ENCODE data around the gene RNU6-9. TPM values are rescaled to one million over a fixed set of nuclear protein-coding genes. Genes with fewer than 3 reads are reported as not detected.

Gene RNU6-9
- total and polyA plus RNA-seq, 2 donors (not counting 1 experiment from before 2014, with no cell fraction given) = not detected

GRCh38 chr19:869245-870177 is 23.8 kb upstream of the RNU6-9 start:
- no peak overlapping the region for H3K9ac ChIP-seq (ENCODE audit: low read length)
- no peaks in the 10 kb centered on the region for H3K27me3 Mint-ChIP-seq
- peaks cover 7% of the 10 kb centered on the region for H4K20me1 ChIP-seq (ENCODE audit: control insufficient read depth, insufficient read depth, low read length, poor library complexity, severe bottlenecking)
- no peak overlapping the region for H3K27ac Mint-ChIP-seq
- H3K4me1 Mint-ChIP-seq = peaks cover 12% of the 10 kb centered on the region
- 94% methylated on average over 23 of the region's 29 CpGs for WGBS (ENCODE audit: insufficient coverage)
- CTCF ChIA-PET = no interaction called here
- H3K9me3 ChIP-seq (ENCODE audit: control extremely low read depth in 1 of 3, control insufficient read depth in 2 of 3, insufficient read depth in 1 of 3, low read length in 2 of 3) = peaks cover 0 to 2% (median 0%) of the 10 kb centered on the region in 3 donors
- H3K9me3 Mint-ChIP-seq (ENCODE audit: insufficient read depth) = no peaks in the 10 kb centered on the region
- no peak overlapping the region for H3K4me2 ChIP-seq (replicated peaks; ENCODE audit: low read depth, low read length, poor library complexity, severe bottlenecking)
- no peak overlapping the region for H3K27ac ChIP-seq (ENCODE audit: low read length in 2 of 2)
- no peak for DNase-seq
- H2AFZ ChIP-seq (ENCODE audit: insufficient read depth, low read depth, low read length, poor library complexity, severe bottlenecking) = no peak overlapping the region
- no peaks in the 10 kb centered on the region for H3K27me3 ChIP-seq (replicated peaks in 1 of 4; ENCODE audit: control extremely low read depth in 1 of 4, control insufficient read depth in 3 of 4, insufficient read depth in 4 of 4, low read length in 3 of 4)
- peaks cover 0 to 17% of the 10 kb centered on the region in 2 experiments for H3K36me3 ChIP-seq (replicated peaks in 1 of 2; ENCODE audit: control extremely low read depth in 1 of 2, control insufficient read depth in 1 of 2, extremely low read depth in 1 of 2, insufficient read depth in 2 of 2, low read length in 1 of 2)
- POLR2A ChIA-PET = no interaction called here
- no peak overlapping the region for H3K4me3 Mint-ChIP-seq
- H3K79me2 ChIP-seq (ENCODE audit: control insufficient read depth, insufficient read depth, low read length) = no peaks in the 10 kb centered on the region
- TF ChIP-seq EZH2 (IDR thresholded peaks at IDR 0.05; ENCODE audit: borderline replicate concordance, insufficient read depth, low read depth, low read length, poor library complexity, severe bottlenecking) (no peak), CTCF (IDR thresholded peaks at IDR 0.05) (no peak)
- intact Hi-C loops (cut with micrococcal nuclease) = no loop called here
- peaks cover 8 to 20% of the 10 kb centered on the region in 2 donors for H3K4me1 ChIP-seq (ENCODE audit: control insufficient read depth in 2 of 2, insufficient read depth in 2 of 2, low read length in 2 of 2)
- no peak overlapping the region for H3K4me3 ChIP-seq (ENCODE audit: control extremely low read depth in 1 of 5, extremely low read depth in 1 of 5, insufficient read depth in 1 of 5, low read depth in 2 of 5, low read length in 4 of 5)
- no peak for ATAC-seq (ENCODE audit: low read depth)

GRCh38 chr19:870314-870713 is 23.0 kb upstream of the RNU6-9 start:
- ChIA-PET CTCF (no interaction called here), POLR2A (no interaction called here)
- H3K9me3 Mint-ChIP-seq (ENCODE audit: insufficient read depth) = no peaks in the 10 kb centered on the region
- intact Hi-C loops (cut with micrococcal nuclease) = no loop called here
- Histone ChIP-seq H2AFZ (ENCODE audit: insufficient read depth, low read depth, low read length, poor library complexity, severe bottlenecking) (no peak overlapping the region), H3K4me3 (ENCODE audit: control extremely low read depth in 1 of 5, extremely low read depth in 1 of 5, insufficient read depth in 1 of 5, low read depth in 2 of 5, low read length in 4 of 5) (no peak overlapping the region), H4K20me1 (ENCODE audit: control insufficient read depth, insufficient read depth, low read length, poor library complexity, severe bottlenecking) (peaks cover 7% of the 10 kb centered on the region), H3K27me3 (replicated peaks in 1 of 4; ENCODE audit: control extremely low read depth in 1 of 4, control insufficient read depth in 3 of 4, insufficient read depth in 4 of 4, low read length in 3 of 4) (no peaks in the 10 kb centered on the region), H3K36me3 (replicated peaks in 1 of 2; ENCODE audit: control extremely low read depth in 1 of 2, control insufficient read depth in 1 of 2, extremely low read depth in 1 of 2, insufficient read depth in 2 of 2, low read length in 1 of 2) (peaks cover 0 to 17% of the 10 kb centered on the region in 2 experiments), H3K27ac (ENCODE audit: low read length in 2 of 2) (no peak overlapping the region), H3K4me1 (ENCODE audit: control insufficient read depth in 2 of 2, insufficient read depth in 2 of 2, low read length in 2 of 2) (peaks cover 8 to 16% of the 10 kb centered on the region in 2 donors), H3K79me2 (ENCODE audit: control insufficient read depth, insufficient read depth, low read length) (no peaks in the 10 kb centered on the region), H3K9ac (ENCODE audit: low read length) (no peak overlapping the region), H3K9me3 (ENCODE audit: control extremely low read depth in 1 of 3, control insufficient read depth in 2 of 3, insufficient read depth in 1 of 3, low read length in 2 of 3) (peaks cover 0 to 4% (median 0%) of the 10 kb centered on the region in 3 donors), H3K4me2 (replicated peaks; ENCODE audit: low read depth, low read length, poor library complexity, severe bottlenecking) (no peak overlapping the region)
- WGBS (ENCODE audit: insufficient coverage) = 98% methylated on average over 6 of the region's 8 CpGs
- TF ChIP-seq EZH2 (IDR thresholded peaks at IDR 0.05; ENCODE audit: borderline replicate concordance, insufficient read depth, low read depth, low read length, poor library complexity, severe bottlenecking) (no peak), CTCF (IDR thresholded peaks at IDR 0.05) (no peak)
- ATAC-seq (ENCODE audit: low read depth) (no peak), DNase-seq (no peak)
- H3K27me3 Mint-ChIP-seq = no peaks in the 10 kb centered on the region
- peaks cover 9% of the 10 kb centered on the region for H3K4me1 Mint-ChIP-seq
- H3K4me3 Mint-ChIP-seq = no peak overlapping the region
- H3K27ac Mint-ChIP-seq = no peak overlapping the region

All from B cell (primary cell).